ENCODE data around the gene HTT. TPM values are rescaled to one million over a fixed set of nuclear protein-coding genes. Genes with fewer than 3 reads are reported as not detected.

Gene HTT
- total RNA-seq, 1 donor from 2014 or later = 73.6 TPM

GRCh38 chr4:3122081-3122563 is 47.6 kb downstream of the HTT start:
- no peaks in the 10 kb centered on the region for H3K9me3 Mint-ChIP-seq
- H3K27ac Mint-ChIP-seq = peak overlapping the region; percentile 95
- H3K27me3 Mint-ChIP-seq (ENCODE audit: low read depth) = no peaks in the 10 kb centered on the region
- peaks cover 21% of the 10 kb centered on the region for H3K4me1 Mint-ChIP-seq
- TF ChIP-seq CTCF (IDR thresholded peaks at IDR 0.05; ENCODE audit: unreplicated experiment) = no peak
- peaks cover 28% of the 10 kb centered on the region for H3K36me3 Mint-ChIP-seq
- H3K4me3 Mint-ChIP-seq = peak overlapping the region; percentile 6
- no peak for DNase-seq (ENCODE audit: low spot score in 2 of 2, unreplicated experiment in 2 of 2)

DNA sequence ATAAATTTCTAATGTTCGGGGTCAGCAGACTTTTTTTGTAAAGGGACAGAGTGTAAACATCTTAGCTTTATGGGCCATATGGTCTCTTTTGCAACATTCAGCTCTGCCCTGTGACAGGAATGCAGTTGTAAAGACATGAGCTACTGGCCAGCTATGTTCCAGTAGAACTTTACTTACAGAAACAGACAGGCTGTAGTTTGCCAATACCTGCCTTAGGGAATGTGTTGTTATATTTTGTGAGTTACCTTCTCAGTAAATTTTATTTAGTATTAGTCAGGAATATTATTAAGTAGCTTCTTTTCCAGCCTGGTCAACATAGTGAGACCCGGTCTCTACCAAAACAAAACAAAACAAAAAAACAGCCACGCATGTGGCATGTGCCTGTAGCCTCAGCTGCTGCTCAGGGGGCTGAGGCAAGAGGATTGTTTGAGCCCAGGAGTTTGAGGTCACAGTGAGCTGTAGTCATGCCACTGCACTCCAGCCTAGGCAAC is 48.7 kb downstream of the HTT start:
- no peak for DNase-seq (ENCODE audit: low spot score in 2 of 2, unreplicated experiment in 2 of 2)
- H3K4me3 Mint-ChIP-seq = no peak overlapping the region
- no peaks in the 10 kb centered on the region for H3K9me3 Mint-ChIP-seq
- no peak for TF ChIP-seq CTCF (IDR thresholded peaks at IDR 0.05; ENCODE audit: unreplicated experiment)
- H3K36me3 Mint-ChIP-seq = peaks cover 35% of the 10 kb centered on the region
- H3K27ac Mint-ChIP-seq = peak overlapping the region; percentile 81
- no peaks in the 10 kb centered on the region for H3K27me3 Mint-ChIP-seq (ENCODE audit: low read depth)
- peaks cover 21% of the 10 kb centered on the region for H3K4me1 Mint-ChIP-seq

- no peak for DNase-seq (ENCODE audit: low spot score in 2 of 2, unreplicated experiment in 2 of 2)
- Mint-ChIP-seq H3K4me1 (peaks cover 21% of the 10 kb centered on the region), H3K27me3 (ENCODE audit: low read depth) (no peaks in the 10 kb centered on the region), H3K4me3 (no peak overlapping the region), H3K36me3 (peaks cover 35% of the 10 kb centered on the region), H3K9me3 (no peaks in the 10 kb centered on the region), H3K27ac (peak overlapping the region; percentile 81)
- TF ChIP-seq CTCF (IDR thresholded peaks at IDR 0.05; ENCODE audit: unreplicated experiment) = no peak
These were observed 49.7 kb downstream of the HTT start for GRCh38 chr4:3124070-3124767.

GRCh38 chr4:3127112-3127511 is 52.6 kb downstream of the HTT start:
- TF ChIP-seq CTCF (IDR thresholded peaks at IDR 0.05; ENCODE audit: unreplicated experiment) = no peak
- no peak overlapping the region for H3K4me3 Mint-ChIP-seq
- H3K36me3 Mint-ChIP-seq = peaks cover 48% of the 10 kb centered on the region
- no peak overlapping the region for H3K27ac Mint-ChIP-seq
- DNase-seq (ENCODE audit: low spot score in 2 of 2, unreplicated experiment in 2 of 2) = no peak
- H3K27me3 Mint-ChIP-seq (ENCODE audit: low read depth) = no peaks in the 10 kb centered on the region
- H3K9me3 Mint-ChIP-seq = no peaks in the 10 kb centered on the region
- peaks cover 24% of the 10 kb centered on the region for H3K4me1 Mint-ChIP-seq

- Mint-ChIP-seq H3K9me3 (no peaks in the 10 kb centered on the region), H3K27me3 (ENCODE audit: low read depth) (no peaks in the 10 kb centered on the region), H3K4me1 (peaks cover 17% of the 10 kb centered on the region), H3K36me3 (peaks cover 51% of the 10 kb centered on the region), H3K27ac (no peak overlapping the region), H3K4me3 (no peak overlapping the region)
- TF ChIP-seq CTCF (IDR thresholded peaks at IDR 0.05; ENCODE audit: unreplicated experiment) = no peak
- DNase-seq (ENCODE audit: low spot score in 2 of 2, unreplicated experiment in 2 of 2) = no peak
These were observed 53.6 kb downstream of the HTT start for GRCh38 chr4:3128058-3128457.

All from mesothelial cell of epicardium (in vitro differentiated cells).